Adipose tissue (tissue), 3 donors: ENCODE measurements around the gene SPINT4. TPM values are rescaled to one million over a fixed set of nuclear protein-coding genes. Genes with fewer than 3 reads are reported as not detected.
"Not testable (repeated sequence)": the region's sequence is repeated elsewhere in the genome, so short reads cannot be mapped to it uniquely, and the experiment has no call there.

ENCODE experiments used
- H3K27ac ChIP-seq: one replicate; pipeline ENCODE4 v1.5.1; 2013; ENCODE audit warnings: low read depth, low read length
- WGBS, 3 donors: extraction: QIAGEN DNeasy Blood & Tissue Kit; methylation state at CpG; one replicate each; pipeline ENCODE4 v1.1.7; 2013; 5-methylcytosine and 5-hydroxymethylcytosine counted together
- polyA plus RNA-seq, 3 donors: library from polyadenylated mRNA; stranded (reverse); fragments of 200-250 nt; gene quantifications; one replicate each; pipeline ENCODE4 v1.2.3, GENCODE V29; 2013
- donor health status: healthy with polysubstance abuse.
- donor health status: Bipolar disorder and iron deficiency.
- donor health status: healthy.

SPINT4 gene
- polyA plus RNA-seq, 3 donors: not detected

DNA sequence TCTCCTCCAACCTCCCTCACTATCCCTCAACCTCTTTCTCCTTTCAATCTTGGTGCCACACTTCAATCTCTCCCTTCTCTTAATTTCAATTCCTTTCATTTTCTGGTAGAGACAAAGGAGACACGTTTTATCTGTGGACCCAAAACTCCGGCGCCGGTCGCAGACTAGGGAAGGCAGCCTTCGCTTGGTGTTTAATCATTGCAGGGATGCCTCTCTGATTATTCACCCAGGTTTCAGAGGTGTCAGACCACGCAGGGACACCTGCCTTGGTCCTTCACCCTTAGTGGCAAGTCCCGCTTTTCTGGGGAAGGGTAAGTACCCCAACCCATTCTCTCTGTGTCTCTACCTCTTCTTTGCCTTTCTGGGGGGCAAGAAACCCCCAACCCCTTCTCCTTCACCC is 37.8 kb downstream of the SPINT4 start:
- H3K27ac ChIP-seq: not testable (repeated sequence)
- 75 to 92% (median 83%) methylated on average over 8 of the region's 8 CpGs for WGBS, 3 donors

- H3K27ac ChIP-seq: not testable (repeated sequence)
- 88 to 96% (median 90%) methylated on average over 12 of the region's 12 CpGs for WGBS, 3 donors
These were observed 39.8 kb downstream of the SPINT4 start for GRCh38 chr20:45761966-45762365.

- H3K27ac ChIP-seq: not testable (repeated sequence)
- WGBS, 3 donors: 82 to 91% (median 86%) methylated on average over 13 of the region's 13 CpGs
These were observed 42.6 kb downstream of the SPINT4 start for GRCh38 chr20:45764618-45765282.

DNA sequence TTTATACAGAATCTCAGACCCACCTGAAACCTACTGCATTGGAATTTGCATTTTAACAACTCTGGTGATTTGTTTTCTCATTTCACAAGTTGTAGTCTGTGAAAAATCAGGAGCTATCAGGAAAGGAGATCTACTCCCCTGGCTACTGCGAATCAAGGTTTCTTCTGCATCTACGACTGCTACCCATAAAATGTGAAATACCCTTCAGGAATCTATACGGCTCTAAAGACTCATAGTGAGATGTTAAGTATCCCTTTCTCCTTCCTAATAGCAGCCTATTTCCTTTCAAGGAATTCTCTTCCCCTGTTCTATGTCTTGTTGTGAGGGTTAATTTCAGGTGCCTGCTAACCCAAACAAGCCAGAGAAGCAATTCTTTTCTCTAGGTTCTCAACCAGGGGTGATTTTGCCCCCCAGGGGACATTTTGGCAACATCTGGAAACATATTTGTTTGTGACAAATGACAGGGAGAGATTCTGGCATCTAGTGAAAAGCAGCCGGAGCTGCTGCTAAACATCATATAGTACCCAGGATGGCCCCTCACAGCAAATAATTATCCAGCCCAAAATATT is 43.2 kb downstream of the SPINT4 start:
- H3K27ac ChIP-seq: no peak overlapping the region
- 72 to 80% (median 74%) methylated on average over 4 of the region's 4 CpGs for WGBS, 3 donors

DNA sequence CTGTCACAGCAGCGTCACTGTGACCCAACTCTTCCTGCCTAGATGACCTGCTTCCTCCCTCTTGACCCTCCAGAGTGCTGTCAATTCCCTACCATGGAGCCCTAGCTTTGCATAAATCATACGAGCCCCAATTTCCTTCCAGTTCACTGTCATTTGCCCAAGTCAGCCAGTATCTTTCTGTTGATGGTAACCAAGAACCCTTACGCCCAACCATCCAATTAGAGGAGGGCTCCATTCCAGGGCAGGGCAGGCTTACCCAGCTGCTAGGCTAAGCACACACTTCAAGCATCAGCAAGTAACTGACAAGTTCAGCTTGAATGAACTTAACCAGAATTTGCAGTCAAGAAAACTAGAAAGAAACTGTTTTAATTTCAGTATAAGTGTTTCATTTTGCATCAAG is 43.8 kb downstream of the SPINT4 start:
- WGBS, 3 donors: 46 to 71% (median 66%) methylated on average over 3 of the region's 3 CpGs
- H3K27ac ChIP-seq: no peak overlapping the region

GRCh38 chr20:45768479-45768878 is 46.3 kb downstream of the SPINT4 start:
- H3K27ac ChIP-seq: no peak overlapping the region

GRCh38 chr20:45771182-45771759 is 49.1 kb downstream of the SPINT4 start:
- 21 to 36% (median 33%) methylated on average over 5 of the region's 5 CpGs for WGBS, 3 donors
- no peak overlapping the region for H3K27ac ChIP-seq

GRCh38 chr20:45772693-45773092 is 50.5 kb downstream of the SPINT4 start:
- WGBS, 3 donors: 48 to 68% (median 62%) methylated on average over 3 of the region's 3 CpGs
- H3K27ac ChIP-seq: no peak overlapping the region

GRCh38 chr20:45774945-45775344 is 52.8 kb downstream of the SPINT4 start:
- WGBS, 3 donors: 68 to 80% (median 73%) methylated on average over 2 of the region's 2 CpGs
- H3K27ac ChIP-seq: no peak overlapping the region

GRCh38 chr20:45775411-45775810 is 53.3 kb downstream of the SPINT4 start:
- 87 to 92% (median 89%) methylated on average over 6 of the region's 6 CpGs for WGBS, 3 donors
- H3K27ac ChIP-seq: no peak overlapping the region

Other genes starting within 250 kb of the SPINT4 start
- not detected for gene SPINT3, start 206.7 kb upstream of the SPINT4 start, polyA plus RNA-seq
- not detected for gene WFDC6, start 182.9 kb upstream of the SPINT4 start, polyA plus RNA-seq
- not detected for gene EPPIN, start 174.9 kb upstream of the SPINT4 start, polyA plus RNA-seq
- not detected for gene WFDC8, start 143.1 kb upstream of the SPINT4 start, polyA plus RNA-seq
- gene WFDC10A, start 92.6 kb upstream of the SPINT4 start, polyA plus RNA-seq: not detected
- gene WFDC9, start 91.1 kb upstream of the SPINT4 start, polyA plus RNA-seq: not detected
- gene WFDC11, start 52.1 kb upstream of the SPINT4 start, polyA plus RNA-seq: not detected
- gene WFDC13, start 20.3 kb upstream of the SPINT4 start, polyA plus RNA-seq: not detected
- gene WFDC10B, start 17.3 kb upstream of the SPINT4 start, polyA plus RNA-seq: not detected
- gene WFDC3, start 69.5 kb downstream of the SPINT4 start, polyA plus RNA-seq: 1 to 10 TPM in 1 of 3 donors, under 1 TPM in 1, not detected in 1; 0.32 to 1.0 TPM
- 10 to 100 TPM; 15.8 to 37.1 (median 24.4) TPM for gene DNTTIP1, start 69.6 kb downstream of the SPINT4 start, polyA plus RNA-seq
- 1 to 10 TPM in 2 of 3 donors, under 1 TPM in 1; 0.55 to 3.5 (median 1.1) TPM for gene UBE2C, start 90.3 kb downstream of the SPINT4 start, polyA plus RNA-seq
- 1 to 10 TPM; 3.0 to 3.3 (median 3.0) TPM for gene TNNC2, start 105.0 kb downstream of the SPINT4 start, polyA plus RNA-seq
- gene SNX21, start 111.5 kb downstream of the SPINT4 start, polyA plus RNA-seq: 10 to 100 TPM in 2 of 3 donors, 1 to 10 TPM in 1; 9.2 to 50.9 (median 48.6) TPM
- gene ACOT8, start 135.0 kb downstream of the SPINT4 start, polyA plus RNA-seq: 10 to 100 TPM; 16.6 to 28.5 (median 21.7) TPM
- 1 to 10 TPM in 2 of 3 donors, under 1 TPM in 1; 0.90 to 1.1 (median 1.0) TPM for gene ZSWIM3, start 135.3 kb downstream of the SPINT4 start, polyA plus RNA-seq
- gene ZSWIM1, start 158.9 kb downstream of the SPINT4 start, polyA plus RNA-seq: 1 to 10 TPM; 2.5 to 4.0 (median 3.0) TPM
- gene SPATA25, start 165.3 kb downstream of the SPINT4 start, polyA plus RNA-seq: 1 to 10 TPM; 1.0 to 2.7 (median 1.1) TPM
- 1 to 10 TPM; 3.2 to 8.0 (median 4.6) TPM for gene NEURL2, start 168.9 kb downstream of the SPINT4 start, polyA plus RNA-seq
- 100 to 1,000 TPM in 1 of 3 donors, 10 to 100 TPM in 2; 46.4 to 116 (median 82.4) TPM for gene CTSA, start 169.0 kb downstream of the SPINT4 start, polyA plus RNA-seq
- gene PLTP, start 189.8 kb downstream of the SPINT4 start, polyA plus RNA-seq: 100 to 1,000 TPM; 113 to 308 (median 276) TPM
- 10 to 100 TPM; 18.6 to 28.2 (median 25.8) TPM for gene PCIF1, start 212.3 kb downstream of the SPINT4 start, polyA plus RNA-seq
- gene ZNF335, start 249.9 kb downstream of the SPINT4 start, polyA plus RNA-seq: 10 to 100 TPM in 1 of 3 donors, 1 to 10 TPM in 2; 6.9 to 11.0 (median 7.4) TPM